NOMO-1 (cell line): ENCODE results near the gene GPR146.
"Not testable (repeated sequence)": the region's sequence is repeated elsewhere in the genome, so short reads cannot be mapped to it uniquely, and the experiment has no call there.

Source experiments
- DNase-seq, 2 experiments: peaks; one replicate each; lab custom pipeline; 2025; ENCODE audit not compliant: unreplicated experiment in 2 of 2; lab: John Stamatoyannopoulos, UW

GPR146 gene

DNA sequence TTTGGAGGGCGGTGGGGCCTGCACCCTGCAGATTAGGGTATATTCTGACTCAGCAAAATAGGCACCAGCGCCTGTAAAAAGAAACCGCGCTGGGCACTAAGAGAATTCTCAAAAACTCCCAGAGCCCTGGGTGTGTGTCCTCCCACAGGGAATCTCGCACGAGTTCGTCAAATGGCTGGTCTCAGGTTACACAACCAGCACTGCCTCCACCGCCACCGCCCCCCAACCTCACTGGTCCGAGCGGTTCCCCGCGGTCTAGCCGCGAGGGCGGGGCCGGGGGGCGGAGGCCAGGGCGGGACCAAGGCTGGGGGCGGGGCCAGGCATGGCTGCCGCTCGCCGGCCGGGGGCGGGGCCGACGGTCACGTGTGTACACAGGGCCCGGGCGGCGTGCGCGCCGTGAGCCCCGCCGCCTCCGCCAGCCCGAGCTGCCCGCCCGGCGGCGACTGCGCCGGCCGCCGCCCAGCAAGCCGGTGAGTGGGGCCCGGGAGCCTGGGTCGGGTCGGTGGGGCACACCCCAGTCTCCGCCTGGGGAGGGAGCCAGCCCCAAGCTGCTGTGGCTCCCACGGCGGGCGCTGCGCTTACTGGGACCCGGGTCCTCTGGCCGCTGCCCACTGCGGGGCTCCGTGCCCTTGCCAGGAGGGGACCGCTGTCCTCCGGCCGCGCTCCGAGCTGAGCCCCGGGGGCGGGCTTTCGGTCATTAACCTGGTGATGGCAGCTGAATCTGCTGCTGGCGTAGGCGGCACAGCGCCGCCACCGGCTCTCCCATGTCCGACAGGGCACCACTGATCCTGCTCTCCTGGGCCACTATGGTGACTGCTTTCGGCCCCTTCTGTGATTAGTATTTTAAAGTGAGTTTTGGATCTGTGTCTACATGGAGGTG lies at the start of gene GPR146:
Gene GPR146, plus strand, starts transcription at position 358 of the 880 bp plus-strand sequence. CDS start 12,970 bp downstream, outside the sequence.
- peak; percentile 87 to 94 for DNase-seq

DNA sequence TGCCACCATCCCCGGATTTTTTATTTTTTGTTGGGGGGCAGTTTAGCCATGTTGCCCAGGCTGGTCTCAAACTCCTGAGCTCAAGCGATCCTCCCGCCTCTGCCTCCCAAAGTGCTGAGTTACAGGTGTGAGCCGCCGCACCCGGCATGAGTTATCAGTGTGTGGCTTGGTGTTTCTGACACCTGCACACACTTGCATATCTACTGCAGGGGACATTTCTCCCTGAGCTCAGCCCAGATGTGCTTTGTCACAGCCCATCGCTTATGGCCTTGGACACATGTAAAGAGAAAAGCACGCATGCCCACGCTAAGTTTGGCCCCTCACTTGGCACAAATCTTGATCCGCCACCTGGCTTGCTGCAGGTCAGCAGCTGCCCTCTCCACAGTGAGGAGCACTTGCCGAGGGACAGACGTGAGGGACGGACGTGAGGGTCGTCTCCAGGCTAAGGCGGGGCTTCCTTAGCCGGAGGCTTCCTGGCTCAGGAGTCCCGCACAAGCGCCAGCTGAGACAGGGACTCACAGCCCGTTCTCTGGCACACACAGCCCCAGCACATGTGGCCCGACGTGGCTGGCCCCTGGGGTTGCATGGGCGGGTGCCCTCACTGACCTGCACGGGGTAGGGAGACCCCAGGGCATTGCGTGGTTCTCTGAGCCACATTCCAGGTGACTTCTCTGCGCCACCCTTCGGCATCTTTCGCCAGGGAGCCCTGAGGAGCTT lies 49.6 kb upstream of the GPR146 start:
- no peak for DNase-seq

GRCh38 chr7:995571-995970 lies 48.8 kb upstream of the GPR146 start:
- DNase-seq = no peak

DNA sequence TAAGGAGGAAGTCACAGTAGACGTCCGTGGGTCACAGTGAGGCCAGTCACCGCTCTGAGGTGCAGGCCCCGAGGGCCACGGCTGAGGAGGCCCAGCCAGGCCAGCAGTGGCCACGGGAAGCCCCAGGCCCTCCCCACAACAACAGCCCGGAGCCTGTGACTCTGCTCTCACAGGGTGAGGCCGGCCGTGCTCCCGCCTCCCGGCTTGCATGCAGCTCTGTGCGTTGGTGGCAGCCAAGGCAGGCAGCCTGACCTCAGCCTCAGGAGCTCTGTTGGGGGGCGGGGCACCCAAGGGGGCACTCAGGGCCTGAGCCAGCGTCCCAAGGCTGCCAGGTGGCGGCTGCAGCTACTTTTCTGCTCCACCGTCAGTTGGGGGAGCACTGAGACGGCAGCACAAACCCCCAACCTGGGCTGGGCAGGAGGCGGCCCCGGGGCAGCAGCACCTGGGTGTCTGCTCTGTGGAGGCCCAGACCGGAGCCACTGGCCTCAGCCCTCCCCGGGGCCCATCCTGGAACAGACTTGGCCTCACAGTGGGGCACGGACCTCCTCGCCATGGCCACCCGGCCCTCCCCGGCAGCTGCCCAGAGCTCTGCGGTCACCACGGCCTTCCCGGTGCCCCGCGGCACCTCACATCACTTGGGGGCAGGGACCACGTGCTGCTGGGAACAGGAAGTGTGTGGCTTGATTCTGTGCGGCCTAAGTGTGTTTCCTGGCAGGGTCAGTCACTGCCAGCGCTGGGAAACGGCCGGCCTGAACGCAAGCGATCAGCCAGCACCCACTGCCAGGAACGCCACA lies 48.1 kb upstream of the GPR146 start:
- DNase-seq = no peak

DNA sequence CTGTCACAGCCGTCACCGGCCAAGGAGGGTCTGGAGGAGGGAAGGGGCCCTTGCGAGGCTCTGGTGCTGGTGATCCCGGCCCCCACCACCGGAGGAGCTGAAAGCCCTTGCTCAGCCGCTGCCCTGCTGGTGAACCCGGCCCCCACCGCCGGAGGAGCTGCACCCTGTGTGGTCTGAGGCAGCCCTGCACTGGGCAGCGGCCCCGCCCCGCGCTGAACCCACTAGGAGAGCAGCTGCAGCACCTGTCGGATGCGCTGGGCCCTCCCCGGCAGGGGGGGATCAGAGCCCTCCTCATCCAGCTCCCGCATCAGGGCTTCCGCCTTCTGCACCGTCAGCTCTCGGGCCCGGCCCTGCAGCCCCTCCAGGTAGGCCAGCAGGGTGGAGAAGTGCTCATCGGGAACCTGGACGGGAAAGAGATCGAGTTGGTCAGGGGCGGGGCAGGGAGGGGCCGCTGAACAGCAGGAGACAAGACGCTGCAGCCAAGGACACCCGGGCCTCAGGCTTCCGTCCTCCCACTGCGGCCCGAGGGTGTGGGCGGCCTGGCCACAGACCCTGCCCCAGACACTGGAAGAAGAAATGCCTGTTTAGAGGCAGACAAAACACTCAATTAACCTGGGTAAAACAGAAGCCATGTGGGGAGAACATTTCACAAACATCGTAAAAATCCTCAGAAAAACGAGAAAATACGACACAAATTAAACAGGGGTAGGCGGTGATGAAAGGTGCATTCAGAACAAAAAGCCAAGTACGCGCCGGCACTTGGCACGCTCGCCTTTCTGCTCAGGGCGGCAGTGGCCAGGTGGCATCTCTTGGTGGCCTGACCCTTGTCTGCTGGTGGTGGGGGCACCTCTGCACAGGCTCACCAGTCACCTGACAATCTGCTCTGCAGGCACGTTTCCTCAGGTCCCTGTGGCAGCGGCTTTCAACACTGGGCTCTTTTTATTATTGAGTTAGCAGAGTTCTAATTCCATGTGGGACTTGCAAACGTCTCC lies 46.6 kb upstream of the GPR146 start:
- DNase-seq = no peak

DNA sequence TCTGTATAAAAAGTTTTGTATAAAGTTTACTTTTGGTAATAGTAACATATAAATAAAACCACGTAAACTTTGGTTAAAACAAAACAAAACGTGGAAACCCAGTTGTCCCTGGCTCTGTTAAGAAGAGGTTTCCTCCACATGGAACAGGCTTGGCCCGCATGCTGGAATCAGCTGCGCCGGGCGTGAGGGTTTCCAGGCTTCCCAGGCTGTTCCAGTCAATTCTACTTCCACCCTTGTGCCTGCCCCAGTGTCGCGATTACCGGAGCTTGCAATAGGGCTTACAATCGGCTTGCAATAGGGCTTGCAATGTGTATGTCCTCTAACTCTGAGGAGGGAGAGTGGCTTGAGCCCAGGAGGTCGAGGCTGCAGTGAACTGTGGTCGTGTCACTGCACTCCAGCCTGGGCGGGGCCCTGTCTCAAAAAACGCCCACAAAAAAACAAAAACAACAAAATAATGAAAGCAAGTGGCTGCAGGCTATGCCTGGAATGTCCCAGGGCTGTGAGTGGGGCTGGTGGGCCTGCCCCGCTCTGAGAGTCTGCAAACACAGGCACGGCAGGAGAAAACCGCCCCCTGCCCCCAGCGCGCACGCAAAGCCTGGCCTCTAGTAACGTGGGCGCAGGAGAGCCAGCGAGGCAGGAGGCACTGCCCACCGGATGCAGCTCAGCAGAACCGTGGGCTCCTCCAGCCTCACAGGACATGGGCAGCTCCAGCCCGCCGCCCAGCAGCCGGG lies 45.0 kb upstream of the GPR146 start:
- DNase-seq = no peak

GRCh38 chr7:999941-1000935 lies 44.1 kb upstream of the GPR146 start:
- no peak for DNase-seq

DNA sequence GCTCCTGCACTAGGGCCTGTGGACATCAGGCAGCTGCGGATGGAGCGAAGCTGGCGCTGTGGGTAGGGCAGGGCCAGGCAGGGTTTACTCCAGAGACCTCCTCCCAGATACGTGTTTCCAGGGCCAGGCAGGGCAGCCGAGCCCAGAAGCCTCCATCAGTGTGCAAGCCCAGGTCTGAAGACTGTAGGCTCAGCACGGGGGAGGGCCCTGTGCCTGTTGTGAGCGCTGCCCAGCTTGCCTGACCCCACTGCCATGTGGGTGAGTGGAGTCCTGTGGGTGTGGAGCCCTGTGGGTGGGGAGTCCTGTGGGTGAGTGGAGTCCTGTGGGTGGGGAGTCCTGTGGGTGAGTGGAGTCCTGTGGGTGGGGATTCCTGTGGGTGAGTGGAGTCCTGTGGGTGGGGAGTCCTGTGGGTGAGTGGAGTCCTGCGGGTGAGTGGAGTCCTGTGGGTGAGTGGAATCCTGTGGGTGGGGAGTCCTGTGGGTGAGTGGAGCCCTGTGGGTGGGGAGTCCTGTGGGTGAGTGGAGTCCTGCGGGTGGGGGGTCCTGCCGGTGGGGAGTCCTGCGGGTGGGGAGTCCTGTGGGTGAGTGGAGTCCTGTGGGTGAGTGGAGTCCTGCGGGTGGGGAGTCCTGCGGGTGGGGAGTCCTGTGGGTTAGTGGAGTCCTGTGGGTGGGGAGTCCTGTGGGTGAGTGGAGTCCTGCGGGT lies 43.1 kb upstream of the GPR146 start:
- peak in 1 of 2 experiments; percentile 5 for DNase-seq

DNA sequence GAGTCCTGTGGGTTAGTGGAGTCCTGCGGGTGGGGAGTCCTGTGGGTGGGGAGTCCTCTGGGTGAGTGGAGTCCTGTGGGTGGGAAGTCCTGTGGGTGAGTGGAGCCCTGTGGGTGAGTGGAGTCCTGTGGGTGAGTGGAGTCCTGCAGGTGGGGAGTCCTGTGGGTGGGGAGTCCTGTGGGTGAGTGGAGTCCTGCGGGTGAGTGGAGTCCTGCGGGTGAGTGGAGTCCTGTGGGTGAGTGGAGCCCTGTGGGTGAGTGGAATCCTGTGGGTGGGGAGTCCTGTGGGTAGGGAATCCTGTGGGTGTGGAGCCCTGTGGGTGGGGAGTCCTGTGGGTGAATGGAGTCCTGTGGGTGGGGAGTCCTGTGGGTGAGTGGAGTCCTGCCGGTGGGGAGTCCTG lies 42.3 kb upstream of the GPR146 start:
- not testable (repeated sequence) for DNase-seq

DNA sequence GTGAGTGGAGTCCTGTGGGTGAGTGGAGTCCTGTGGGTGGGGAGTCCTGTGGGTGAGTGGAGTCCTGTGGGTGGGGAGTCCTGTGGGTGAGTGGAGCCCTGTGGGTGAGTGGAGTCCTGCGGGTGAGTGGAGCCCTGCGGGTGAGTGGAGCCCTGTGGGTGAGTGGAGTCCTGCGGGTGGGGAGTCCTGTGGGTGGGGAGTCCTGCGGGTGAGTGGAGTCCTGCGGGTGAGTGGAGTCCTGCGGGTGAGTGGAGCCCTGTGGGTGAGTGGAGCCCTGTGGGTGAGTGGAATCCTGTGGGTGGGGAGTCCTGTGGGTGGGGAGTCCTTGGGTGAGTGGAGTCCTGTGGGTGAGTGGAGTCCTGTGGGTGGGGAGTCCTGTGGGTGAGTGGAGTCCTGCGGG lies 41.9 kb upstream of the GPR146 start:
- not testable (repeated sequence) for DNase-seq

DNA sequence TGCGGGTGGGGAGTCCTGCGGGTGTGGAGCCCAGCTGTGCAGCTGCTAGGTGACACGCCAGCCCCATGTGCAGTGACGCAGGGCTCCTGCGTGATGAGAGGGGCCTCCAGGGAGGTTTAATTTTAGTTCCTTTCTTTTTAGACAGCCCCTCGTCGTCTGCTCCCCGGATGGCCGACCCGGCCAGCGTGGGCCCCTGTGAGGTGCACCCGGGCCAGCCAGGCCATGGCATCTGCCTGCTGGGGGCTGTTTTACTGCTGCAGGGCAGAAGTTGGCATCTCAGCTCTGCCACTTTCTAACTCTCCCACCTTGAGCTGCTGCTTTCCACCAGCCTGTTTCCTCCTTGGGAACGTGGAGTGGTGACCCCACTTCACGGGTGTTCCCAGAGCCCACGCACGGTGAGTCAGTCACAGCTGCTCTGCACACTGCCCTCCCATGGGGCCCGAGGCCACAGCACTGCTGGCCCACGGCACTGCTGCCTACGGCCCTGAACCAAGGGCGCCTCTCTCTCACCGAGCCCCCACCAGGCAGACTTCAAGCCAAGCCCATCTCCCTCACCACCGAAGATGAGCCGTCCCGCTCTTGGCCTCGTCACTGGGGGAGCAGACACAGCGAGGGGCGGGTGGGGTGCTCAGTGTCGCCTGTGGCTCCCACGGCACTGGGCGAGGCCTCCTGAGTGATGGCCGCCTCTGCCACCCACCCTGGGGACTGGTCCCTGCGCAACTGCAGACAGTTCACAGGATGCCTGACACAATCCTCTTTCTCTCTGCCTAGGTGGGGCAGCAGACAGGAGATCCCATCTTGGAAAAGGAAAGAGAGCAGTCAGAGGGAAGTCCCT lies 40.1 kb upstream of the GPR146 start:
- DNase-seq = no peak

- DNase-seq = no peak
These were observed 39.0 kb upstream of the GPR146 start for GRCh38 chr7:1005303-1005702.

DNA sequence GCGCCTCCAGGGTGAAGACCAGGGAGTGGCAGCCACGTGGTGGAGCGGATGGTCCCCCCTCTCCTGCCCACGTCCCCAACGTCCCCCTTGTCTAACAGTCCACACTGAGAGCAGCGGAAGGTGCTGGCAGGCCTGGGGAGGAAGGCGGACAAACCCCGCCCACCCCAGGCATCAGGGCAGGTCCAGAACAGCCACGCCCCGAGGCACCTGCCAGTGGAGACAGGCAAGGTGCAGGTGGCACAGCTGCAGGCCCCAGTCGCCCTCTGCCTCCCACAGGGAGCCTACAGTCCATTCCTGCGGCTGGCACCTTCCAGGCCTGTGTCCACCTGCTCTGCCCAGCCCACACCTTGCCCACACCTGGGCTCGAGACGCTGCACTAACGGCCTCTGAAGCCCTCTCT lies 36.4 kb upstream of the GPR146 start:
- no peak for DNase-seq

DNA sequence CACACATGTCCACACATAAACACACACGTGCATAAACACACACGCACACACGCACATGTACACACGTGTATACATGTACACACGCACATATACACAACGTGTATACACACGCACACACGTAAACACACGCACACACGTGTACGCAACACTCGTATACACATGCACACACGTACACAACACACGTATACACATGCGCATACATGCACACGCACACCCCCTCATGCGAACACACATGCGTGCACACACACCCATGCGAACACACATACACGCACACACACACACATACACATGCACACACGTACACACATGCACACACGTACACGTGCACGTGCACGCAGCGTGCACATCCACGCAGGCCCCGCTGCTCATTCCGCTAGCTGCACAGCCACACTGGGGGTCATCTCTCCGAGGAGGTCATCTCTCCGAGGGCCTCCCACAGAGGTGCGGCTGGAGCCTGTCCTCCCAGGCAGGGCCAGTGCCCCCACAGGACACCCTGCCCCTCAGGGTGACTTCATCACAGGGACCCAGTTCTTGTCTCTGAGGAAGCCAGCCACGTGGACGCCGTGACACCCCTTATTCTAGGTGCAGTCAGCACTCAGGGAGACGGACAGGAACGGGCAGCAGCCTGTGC lies 35.5 kb upstream of the GPR146 start:
- no peak for DNase-seq

DNA sequence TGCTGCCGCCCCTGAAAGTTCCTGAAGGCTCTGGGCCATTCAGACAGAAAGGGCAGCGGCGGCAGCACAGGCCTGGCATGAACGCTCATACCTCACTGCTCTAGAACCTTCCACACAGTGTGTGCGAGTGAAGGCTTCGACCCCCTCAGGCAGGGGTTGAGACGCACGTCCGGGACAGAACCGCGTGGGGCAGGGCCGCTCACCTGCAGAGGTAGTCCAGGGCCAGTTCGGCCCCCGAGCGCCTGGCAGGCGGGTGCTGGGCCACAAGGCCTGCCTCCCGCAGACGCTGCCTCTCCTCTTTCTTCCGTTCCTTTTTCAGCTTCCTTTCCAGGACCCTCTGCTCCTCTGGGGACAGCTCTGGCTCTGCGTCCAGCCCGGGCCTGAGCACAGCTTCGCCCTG lies 34.6 kb upstream of the GPR146 start:
- DNase-seq = no peak

GRCh38 chr7:1010226-1010625 lies 34.1 kb upstream of the GPR146 start:
- DNase-seq = no peak
